Measurements from ENCODE around the gene FCF1.

GRCh38 chr14:74771399-74771798 is 58.5 kb downstream of the FCF1 start:
- no peak for TF ChIP-seq CTCF (conservative IDR thresholded peaks at IDR 0.05; ENCODE audit: low read length)
- TF ChIP-seq EZH2phosphoT487 (IDR thresholded peaks at IDR 0.05; ENCODE audit: borderline replicate concordance), result no peak
